T-cell (primary cell): ENCODE measurements around the gene EHD4. TPM values are rescaled to one million over a fixed set of nuclear protein-coding genes. Genes with fewer than 3 reads are reported as not detected.
A peak's percentile ranks its signal among the peaks of the same experiment; 100 is the strongest.

Source experiments
- ATAC-seq, 4 experiments: fragments of 200-7000 bp in 3 of 4; fragments of 150-1000 bp in 1 of 4; cut with Tn5 transposase; replicated peaks in 1 of 4; 1 replicate in 3 of 4; 2 replicates in 1 of 4; pipeline ENCODE4 v1.10.0; 2021; ENCODE audit warnings: moderate library complexity in 3 of 4, mild to moderate bottlenecking in 2 of 4, moderate number of reproducible peaks in 1 of 4
- CTCF ChIA-PET, 2 donors: fragments of 300-600 bp; sonication (Branson Sonifier 250); formaldehyde crosslinking; loops; one replicate each; lab custom pipeline; 2022; ENCODE audit warnings: antibody characterized with exemption in 2 of 2; lab: Charles Lee
- POLR2A ChIA-PET, 2 donors: fragments of 300-600 bp; sonication (Branson Sonifier 250); formaldehyde crosslinking; loops; one replicate each; lab custom pipeline; 2022; ENCODE audit warnings: antibody characterized with exemption in 2 of 2; lab: Charles Lee
- DNase-seq, 35 experiments: peaks; one replicate each; pipeline versions ENCODE4 v3.0.0 to v3.0.0-alpha.2; 2013 to 2023
- H3K27ac ChIP-seq: one replicate; pipeline ENCODE4 v1.5.1; 2013; ENCODE audit warnings: low read length
- H3K27me3 ChIP-seq, 2 experiments: replicated peaks in 1 of 2; 1 replicate in 1 of 2; 2 replicates in 1 of 2; pipeline versions ENCODE4 v1.6.1 to v1.7.0; 2013; ENCODE audit warnings: low read length in 1 of 2, mixed read lengths in 1 of 2; ENCODE audit not compliant: control insufficient read depth in 2 of 2, insufficient read depth in 2 of 2; ENCODE audit errors: extremely low read depth in 1 of 2
- H3K36me3 ChIP-seq, 2 donors: 1 replicate in 1 of 2; 2 replicates in 1 of 2; pipeline versions ENCODE4 v1.6.1 to v1.7.0; 2013; ENCODE audit warnings: low read length in 1 of 2; ENCODE audit not compliant: control insufficient read depth in 2 of 2, insufficient read depth in 1 of 2; ENCODE audit errors: extremely low read depth in 1 of 2
- H3K4me1 ChIP-seq, 2 experiments: 1 replicate in 1 of 2; 2 replicates in 1 of 2; pipeline versions ENCODE4 v1.6.1 to v1.7.0; 2013; ENCODE audit warnings: low read length in 2 of 2, mixed read lengths in 1 of 2; ENCODE audit not compliant: insufficient read depth in 2 of 2, control insufficient read depth in 1 of 2; ENCODE audit errors: extremely low read depth in 1 of 2
- H3K4me3 ChIP-seq, 2 donors: 1 replicate in 1 of 2; 2 replicates in 1 of 2; pipeline versions ENCODE4 v1.5.1 to v1.7.0; 2013; ENCODE audit warnings: mild to moderate bottlenecking in 2 of 2, low read length in 1 of 2, moderate library complexity in 1 of 2; ENCODE audit not compliant: control insufficient read depth in 1 of 2; ENCODE audit errors: extremely low read depth in 1 of 2
- H3K9me3 ChIP-seq: 2 replicates; pipeline ENCODE4 v1.7.0; 2013
- H3K27ac Mint-ChIP-seq, 2 donors: one replicate each; pipeline ENCODE4 v1.8.0; 2020 to 2021; ENCODE audit warnings: mild to moderate bottlenecking in 2 of 2, mixed read lengths in 2 of 2
- H3K27me3 Mint-ChIP-seq, 2 donors: one replicate each; pipeline ENCODE4 v1.8.0; 2021 to 2022; ENCODE audit warnings: mixed read lengths in 2 of 2
- H3K36me3 Mint-ChIP-seq: one replicate; pipeline ENCODE4 v1.8.0; 2021; ENCODE audit warnings: mixed read lengths
- H3K4me1 Mint-ChIP-seq, 3 donors: one replicate each; pipeline ENCODE4 v1.8.0; 2020 to 2022; ENCODE audit warnings: mixed read lengths in 3 of 3, mild to moderate bottlenecking in 1 of 3
- H3K4me3 Mint-ChIP-seq, 3 donors: one replicate each; pipeline ENCODE4 v1.8.0; 2020 to 2022; ENCODE audit warnings: mild to moderate bottlenecking in 3 of 3, mixed read lengths in 3 of 3, moderate library complexity in 3 of 3
- H3K9me3 Mint-ChIP-seq, 3 donors: one replicate each; pipeline ENCODE4 v1.8.0; 2020 to 2022; ENCODE audit warnings: mixed read lengths in 3 of 3
- WGBS: methylation state at CpG from one replicate; pipeline ENCODE4 v1.1.5; 2013; ENCODE audit warnings: missing lambda C conversion rate; ENCODE audit not compliant: insufficient coverage; 5-methylcytosine and 5-hydroxymethylcytosine counted together
- total RNA-seq, 35 experiments: library from RNA in 6 of 35; stranded (reverse) in 6 of 35; fragments of 120-200 nt in 1 of 35; gene quantifications; one replicate each; pipeline versions ENCODE4 v1.2.1 to v1.2.4 and lab custom pipeline; 2013 to 2026

The EHD4 gene
- total RNA-seq, 5 donors from 2014 or later (not counting 1 experiment from before 2014, with no cell fraction given) = 11.7 to 46.8 (median 16.8) TPM

GRCh38 chr15:41939986-41940385, 32.4 kb downstream of the EHD4 start:
- Histone ChIP-seq H3K27ac (peak overlapping the region; percentile 5), H3K4me3 (no peak overlapping the region), H3K4me1 (peaks cover 40 to 46% of the 10 kb centered on the region in 2 experiments), H3K27me3 (no peaks in the 10 kb centered on the region), H3K36me3 (peaks cover 5 to 7% of the 10 kb centered on the region in 2 donors), H3K9me3 (no peaks in the 10 kb centered on the region)
- POLR2A ChIA-PET = interaction anchor here (0.6 to 0.7 kb wide), 2 partner anchors 13 to 261 kb away, joined by 3 to 4 read pairs; no protein-coding TSS in a partner anchor
- no peaks in the 10 kb centered on the region for H3K27me3 Mint-ChIP-seq
- peak overlapping the region; percentile 87 to 93 for H3K27ac Mint-ChIP-seq
- no peaks in the 10 kb centered on the region for H3K9me3 Mint-ChIP-seq
- CTCF ChIA-PET = no interaction called here
- ATAC-seq = no peak
- peaks cover 17% of the 10 kb centered on the region for H3K36me3 Mint-ChIP-seq
- WGBS = 80% methylated on average over 1 of the region's 9 CpGs
- DNase-seq = no peak
- H3K4me3 Mint-ChIP-seq = no peak overlapping the region
- H3K4me1 Mint-ChIP-seq = peaks cover 45 to 58% (median 57%) of the 10 kb centered on the region in 3 donors

GRCh38 chr15:41937568-41937923, 34.8 kb downstream of the EHD4 start:
- Histone ChIP-seq H3K9me3 (no peaks in the 10 kb centered on the region), H3K4me3 (no peak overlapping the region)

GRCh38 chr15:41936649-41937567, 35.4 kb downstream of the EHD4 start:
- peak overlapping the region; percentile 96 for H3K27ac ChIP-seq
- Mint-ChIP-seq H3K36me3 (peaks cover 7% of the 10 kb centered on the region), H3K4me1 (peaks cover 62 to 75% (median 71%) of the 10 kb centered on the region in 3 donors), H3K4me3 (peak overlapping the region; percentile 58 to 82 (median 77)), H3K9me3 (no peaks in the 10 kb centered on the region), H3K27ac (peak overlapping the region; percentile 98 to 100), H3K27me3 (no peaks in the 10 kb centered on the region)
- peak overlapping the region in 1 of 2 donors; percentile 2 for H3K4me3 ChIP-seq
- peak; percentile 84 to 88 (median 88) for ATAC-seq
- WGBS = 6% methylated on average over 10 of the region's 19 CpGs
- ChIA-PET POLR2A (interaction anchor here (0.6 to 4.6 kb wide), 7 partner anchors 16 to 393 kb away, joined by 3 to 47 read pairs (median 3); partner anchors contain the start of genes EHD4 (in 1 of the 2), MAPKBP1 (in 1 of the 2) and RPAP1 (in 1 of the 2)), CTCF (interaction anchor here in 1 of 2 donors (0.5 to 3.7 kb wide), 14 partner anchors 13 to 335 kb away, joined by 3 to 48 read pairs (median 4); partner anchors contain the start of genes EHD4 and MAPKBP1)
- H3K36me3 ChIP-seq = peaks cover 0 to 3% of the 10 kb centered on the region in 2 donors
- DNase-seq = peak; percentile 58 to 92 (median 76)
- H3K9me3 ChIP-seq = no peaks in the 10 kb centered on the region
- H3K4me1 ChIP-seq = peaks cover 52 to 68% of the 10 kb centered on the region in 2 experiments
- no peaks in the 10 kb centered on the region for H3K27me3 ChIP-seq

More at GRCh38 chr15:41937568-41937923, 34.8 kb downstream of the EHD4 start:
- peaks cover 61 to 80% (median 72%) of the 10 kb centered on the region in 3 donors for H3K4me1 Mint-ChIP-seq
- CTCF ChIA-PET = interaction anchor here in 1 of 2 donors (0.6 to 3.7 kb wide), 12 partner anchors 23 to 334 kb away, joined by 3 to 48 read pairs (median 4); partner anchors contain the start of genes EHD4 and MAPKBP1
- ATAC-seq (no peak), DNase-seq (no peak)
- H3K27ac ChIP-seq = peak overlapping the region; percentile 96
- peaks cover 52 to 68% of the 10 kb centered on the region in 2 experiments for H3K4me1 ChIP-seq
- peak overlapping the region; percentile 58 to 82 (median 77) for H3K4me3 Mint-ChIP-seq
- no peaks in the 10 kb centered on the region for H3K27me3 Mint-ChIP-seq
- H3K36me3 Mint-ChIP-seq = peaks cover 10% of the 10 kb centered on the region
- POLR2A ChIA-PET = interaction anchor here (0.6 to 4.6 kb wide), 6 partner anchors 10 to 393 kb away, joined by 3 to 47 read pairs (median 4); partner anchors contain the start of genes EHD4 (in 1 of the 2), MAPKBP1 (in 1 of the 2) and RPAP1 (in 1 of the 2)
- no CpG with 5 or more reads among the region's 4 CpGs for WGBS
- no peaks in the 10 kb centered on the region for H3K9me3 Mint-ChIP-seq
- H3K27ac Mint-ChIP-seq = peak overlapping the region; percentile 98 to 100
- H3K36me3 ChIP-seq = peaks cover 0 to 2% of the 10 kb centered on the region in 2 donors
- H3K27me3 ChIP-seq = no peaks in the 10 kb centered on the region

- peak overlapping the region; percentile 96 for H3K27ac ChIP-seq
- peaks cover 52 to 65% of the 10 kb centered on the region in 2 experiments for H3K4me1 ChIP-seq
- Mint-ChIP-seq H3K4me1 (peaks cover 62 to 73% (median 70%) of the 10 kb centered on the region in 3 donors), H3K27ac (peak overlapping the region; percentile 98 to 100), H3K4me3 (peak overlapping the region; percentile 34 to 82 (median 58)), H3K27me3 (no peaks in the 10 kb centered on the region), H3K36me3 (peaks cover 7% of the 10 kb centered on the region), H3K9me3 (no peaks in the 10 kb centered on the region)
- H3K36me3 ChIP-seq = peaks cover 0 to 4% of the 10 kb centered on the region in 2 donors
- DNase-seq (peak in 1 of 35 experiments; percentile 23), ATAC-seq (no peak)
- no peaks in the 10 kb centered on the region for H3K27me3 ChIP-seq
- ChIA-PET POLR2A (interaction anchor here (0.6 to 4.6 kb wide), 5 partner anchors 26 to 163 kb away, joined by 3 to 47 read pairs (median 4); partner anchors contain the start of genes EHD4 (in 1 of the 2) and MAPKBP1 (in 1 of the 2)), CTCF (interaction anchor here in 1 of 2 donors (1.5 to 3.7 kb wide), 6 partner anchors 31 to 162 kb away, joined by 3 to 48 read pairs (median 19); partner anchors contain the start of genes EHD4 and MAPKBP1)
- WGBS = no CpG with 5 or more reads among the region's 3 CpGs
- H3K9me3 ChIP-seq = no peaks in the 10 kb centered on the region
- H3K4me3 ChIP-seq = no peak overlapping the region
These were observed 36.2 kb downstream of the EHD4 start for GRCh38 chr15:41936155-41936554.

- peaks cover 61 to 70% (median 64%) of the 10 kb centered on the region in 3 donors for H3K4me1 Mint-ChIP-seq
- peak in 1 of 35 experiments; percentile 42 for DNase-seq
- H3K4me3 Mint-ChIP-seq = peak overlapping the region; percentile 28 to 58 (median 34)
- H3K36me3 ChIP-seq = peaks cover 0 to 4% of the 10 kb centered on the region in 2 donors
- CTCF ChIA-PET = interaction anchor here in 1 of 2 donors (1.0 to 3.7 kb wide), 6 partner anchors 31 to 162 kb away, joined by 3 to 48 read pairs (median 10); partner anchors contain the start of genes EHD4 and MAPKBP1
- peaks cover 6% of the 10 kb centered on the region for H3K36me3 Mint-ChIP-seq
- 50% methylated on average over 1 of the region's 5 CpGs for WGBS
- ATAC-seq = no peak
- no peak overlapping the region for H3K4me3 ChIP-seq
- no peaks in the 10 kb centered on the region for H3K9me3 Mint-ChIP-seq
- POLR2A ChIA-PET = interaction anchor here (0.5 to 4.6 kb wide), 4 partner anchors 27 to 1034 kb away, joined by 3 to 47 read pairs (median 4); partner anchors contain the start of gene EHD4 (in 1 of the 2)
- peaks cover 55 to 62% of the 10 kb centered on the region in 2 experiments for H3K4me1 ChIP-seq
- H3K27me3 Mint-ChIP-seq = no peaks in the 10 kb centered on the region
- H3K27ac ChIP-seq = peak overlapping the region; percentile 96
- no peaks in the 10 kb centered on the region for H3K27me3 ChIP-seq
- H3K27ac Mint-ChIP-seq = peak overlapping the region; percentile 98 to 100
- H3K9me3 ChIP-seq = no peaks in the 10 kb centered on the region
These were observed 36.8 kb downstream of the EHD4 start for GRCh38 chr15:41935566-41936020.
